NCI-H345 (cell line): Measurements from ENCODE around the gene PPP4R2.

Source experiments
- DNase-seq: peaks from one replicate; lab custom pipeline; 2025; lab: John Stamatoyannopoulos, UW

PPP4R2 gene

GRCh38 chr3:73069775-73070444 lies 73.3 kb downstream of the PPP4R2 start:
- DNase-seq: no peak

GRCh38 chr3:73070675-73071575 lies 74.3 kb downstream of the PPP4R2 start:
- no peak for DNase-seq

GRCh38 chr3:73071952-73072351 lies 75.3 kb downstream of the PPP4R2 start:
- no peak for DNase-seq

DNA sequence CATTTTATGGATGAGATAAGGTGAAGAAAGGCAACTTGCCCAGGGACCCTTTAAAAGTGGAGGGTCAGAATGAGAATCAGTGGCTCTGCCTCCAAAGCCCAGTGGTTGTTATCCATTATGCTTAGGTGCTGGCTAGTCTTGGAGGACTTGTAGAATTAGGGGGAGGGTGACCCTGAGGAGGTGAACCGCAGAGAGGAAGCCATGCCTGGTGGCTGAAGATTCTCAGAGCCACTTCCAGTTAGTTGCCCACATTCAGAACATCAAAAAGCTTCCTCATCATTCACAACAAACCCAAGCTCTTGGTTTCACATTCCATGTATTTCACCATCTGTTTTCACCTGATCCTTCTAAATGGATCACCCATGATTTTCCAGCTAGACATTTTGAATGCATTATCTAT lies 76.0 kb downstream of the PPP4R2 start:
- no peak for DNase-seq

DNA sequence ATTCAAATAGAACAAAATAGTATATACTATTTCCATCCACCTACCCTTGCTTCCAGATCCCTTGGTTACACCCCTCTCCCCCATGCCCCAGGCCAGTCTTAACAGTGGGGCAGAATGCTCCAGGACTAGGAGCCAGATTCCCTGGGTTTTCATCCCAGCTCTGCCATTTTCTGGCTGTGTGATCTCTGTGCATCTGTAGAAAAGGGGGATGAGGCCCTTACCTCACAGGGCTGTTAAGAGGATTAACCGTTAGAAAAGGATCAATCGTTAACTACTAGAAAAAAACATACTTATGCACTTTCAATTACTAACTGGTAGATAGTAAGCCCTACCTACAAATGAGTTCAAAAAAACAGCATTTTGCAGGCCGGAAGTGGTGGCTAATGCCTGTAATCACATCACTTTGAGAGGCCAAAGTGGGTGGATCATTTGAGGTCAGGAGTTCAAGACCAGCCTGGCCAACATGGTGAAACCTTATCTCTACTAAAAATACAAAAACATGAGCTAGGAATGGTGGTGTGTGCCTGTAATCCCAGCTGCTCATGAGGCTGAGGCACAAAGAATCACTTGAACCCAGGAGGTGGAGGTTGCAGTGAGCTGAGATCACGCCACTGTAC lies 76.6 kb downstream of the PPP4R2 start:
- DNase-seq: no peak

- no peak for DNase-seq
These were observed 78.2 kb downstream of the PPP4R2 start for GRCh38 chr3:73074781-73075180.

DNA sequence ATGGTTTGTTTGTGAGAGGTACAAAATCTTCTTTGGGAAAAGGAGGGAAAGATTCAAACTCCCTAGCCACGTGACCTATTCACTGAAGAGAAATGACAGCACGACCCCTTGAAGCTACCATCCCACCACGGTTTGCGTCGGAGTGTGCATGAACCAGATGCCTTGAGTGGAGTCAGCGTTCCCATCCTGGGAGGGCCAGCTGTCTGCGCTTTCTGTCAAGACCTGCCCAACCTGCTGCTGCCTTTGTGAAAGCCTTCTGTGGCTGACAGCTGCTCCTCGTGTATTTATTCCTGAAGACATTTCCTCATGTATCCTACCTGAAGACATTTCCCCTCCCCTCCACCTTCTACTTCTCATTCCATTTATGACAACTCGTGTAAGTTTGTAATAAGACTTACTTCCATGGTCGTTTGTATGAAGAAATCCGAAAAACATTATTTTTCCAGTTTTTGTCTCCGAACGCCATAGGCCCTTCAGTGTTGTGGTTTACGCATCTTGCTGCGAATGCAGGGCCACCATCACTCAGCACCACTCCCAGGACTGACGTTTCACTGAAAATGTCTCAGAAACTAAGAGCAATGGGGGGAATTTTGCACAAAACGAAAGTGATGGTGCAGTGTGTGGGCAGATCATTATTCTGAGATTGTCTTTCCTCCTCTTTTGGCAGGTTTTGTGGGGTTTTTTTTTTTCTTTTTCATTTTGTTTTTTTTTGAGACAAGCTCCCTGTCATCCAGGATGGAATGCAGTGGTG lies 83.8 kb downstream of the PPP4R2 start:
- DNase-seq: no peak

GRCh38 chr3:73081140-73081539 lies 84.5 kb downstream of the PPP4R2 start:
- DNase-seq: no peak

- DNase-seq: no peak
These were observed 87.6 kb downstream of the PPP4R2 start for GRCh38 chr3:73084170-73084569.

DNA sequence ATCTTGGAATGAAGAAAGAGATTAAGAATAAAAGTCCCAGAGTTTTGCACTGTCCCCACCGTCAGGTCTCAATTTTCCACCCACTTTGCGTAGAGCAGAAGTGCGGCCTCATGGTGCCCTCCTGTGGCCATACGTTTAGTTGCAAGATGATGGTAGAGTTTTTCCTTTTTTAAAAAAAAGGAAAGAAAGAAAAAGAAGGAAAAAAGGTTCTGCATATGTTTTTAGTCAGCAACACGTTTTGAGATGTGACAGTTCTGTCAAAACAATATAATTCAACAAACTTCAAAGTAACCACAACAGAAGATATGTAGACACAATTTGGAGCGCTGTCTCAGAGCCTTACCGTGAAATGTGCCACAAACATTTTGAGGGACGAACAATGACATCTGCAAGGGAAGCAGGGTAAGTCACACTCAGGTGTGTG lies 89.5 kb downstream of the PPP4R2 start:
- DNase-seq: peak; percentile 4

GRCh38 chr3:73094129-73094528 lies 97.5 kb downstream of the PPP4R2 start:
- no peak for DNase-seq

DNA sequence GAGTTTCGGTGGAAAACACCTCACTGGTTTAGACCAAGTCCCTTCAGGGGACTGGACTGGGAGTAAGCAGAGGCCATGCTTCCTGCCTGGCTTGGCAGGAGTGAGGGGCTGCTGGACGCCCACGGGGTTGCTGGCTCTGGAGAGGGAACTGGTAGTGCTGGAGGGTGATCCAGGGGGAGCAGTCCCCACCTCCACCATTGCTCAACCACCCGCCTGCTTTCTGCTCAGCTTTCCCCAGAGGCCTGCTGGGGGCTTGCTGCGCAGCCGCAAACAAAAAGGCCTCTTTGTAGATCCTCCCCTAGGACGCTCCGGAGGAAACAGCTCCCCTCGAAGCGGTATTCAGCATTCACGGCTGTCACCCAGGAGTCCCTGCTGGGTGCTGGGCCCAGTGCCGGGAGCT lies 98.3 kb downstream of the PPP4R2 start:
- DNase-seq: peak; percentile 46

- no peak for DNase-seq
These were observed 99.6 kb downstream of the PPP4R2 start for GRCh38 chr3:73096169-73096568.

- DNase-seq: no peak
These were observed 101.4 kb downstream of the PPP4R2 start for GRCh38 chr3:73098026-73098425.

- DNase-seq: no peak
These were observed 102.3 kb downstream of the PPP4R2 start for GRCh38 chr3:73098873-73099272.

DNA sequence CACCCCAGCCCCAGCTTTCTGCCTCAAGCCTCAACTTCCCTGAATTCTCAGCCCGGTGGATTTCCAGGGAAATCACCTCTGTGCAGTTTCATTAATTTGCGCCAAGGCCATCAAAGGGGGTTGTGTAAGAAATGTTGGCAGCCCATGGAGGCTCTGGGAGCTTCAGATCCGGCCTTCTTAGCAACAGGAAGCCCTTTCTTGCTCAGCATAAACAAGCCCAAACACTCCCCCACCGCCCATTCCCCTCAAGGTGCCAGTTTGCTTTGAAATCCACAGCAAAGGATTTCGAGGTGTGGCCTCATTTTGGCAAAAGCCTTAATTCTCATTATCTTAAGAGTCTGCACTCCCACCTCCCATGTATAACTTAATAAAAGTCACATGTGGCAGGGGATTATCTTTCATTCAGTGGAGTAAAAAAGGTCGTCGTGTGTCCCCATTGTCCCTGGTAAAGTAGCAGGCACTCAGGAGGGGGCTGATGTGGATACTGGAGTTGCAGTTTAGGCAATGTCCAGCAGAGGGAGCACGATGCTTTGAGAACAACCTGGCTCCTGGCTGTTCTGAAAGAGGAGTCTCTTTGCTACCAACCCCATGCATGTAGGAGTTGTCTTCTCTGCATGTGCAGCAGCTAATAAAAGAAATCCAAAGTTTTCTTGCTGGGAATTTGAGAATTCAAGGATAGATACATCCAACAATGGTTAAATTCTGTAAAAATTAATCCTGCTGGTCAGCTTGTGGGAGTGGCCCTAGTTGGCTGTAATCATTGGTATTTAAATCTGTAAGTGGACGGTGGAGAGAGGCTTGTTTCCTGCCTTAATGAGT lies 104.3 kb downstream of the PPP4R2 start:
- peak; percentile 78 for DNase-seq

DNA sequence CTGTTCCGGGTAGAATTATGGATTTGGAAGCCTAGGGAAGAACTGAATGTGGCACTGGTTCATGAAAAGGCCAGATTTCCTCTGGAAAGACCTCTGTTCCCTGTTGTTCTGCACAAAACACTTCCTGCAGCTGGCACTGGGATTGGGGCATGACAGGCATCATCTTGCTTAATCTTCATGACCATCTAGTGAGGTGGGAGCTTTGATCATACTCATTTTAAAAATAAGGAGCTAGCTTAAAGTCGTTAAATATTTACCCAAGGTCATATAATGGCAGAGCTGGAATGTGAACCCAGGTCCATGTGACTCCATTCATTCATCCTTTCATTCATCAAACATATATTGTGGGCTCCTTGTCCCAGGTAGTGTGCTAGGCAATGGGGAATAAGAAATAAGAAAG lies 105.3 kb downstream of the PPP4R2 start:
- no peak for DNase-seq

GRCh38 chr3:73107215-73107614 lies 110.6 kb downstream of the PPP4R2 start:
- DNase-seq: no peak

DNA sequence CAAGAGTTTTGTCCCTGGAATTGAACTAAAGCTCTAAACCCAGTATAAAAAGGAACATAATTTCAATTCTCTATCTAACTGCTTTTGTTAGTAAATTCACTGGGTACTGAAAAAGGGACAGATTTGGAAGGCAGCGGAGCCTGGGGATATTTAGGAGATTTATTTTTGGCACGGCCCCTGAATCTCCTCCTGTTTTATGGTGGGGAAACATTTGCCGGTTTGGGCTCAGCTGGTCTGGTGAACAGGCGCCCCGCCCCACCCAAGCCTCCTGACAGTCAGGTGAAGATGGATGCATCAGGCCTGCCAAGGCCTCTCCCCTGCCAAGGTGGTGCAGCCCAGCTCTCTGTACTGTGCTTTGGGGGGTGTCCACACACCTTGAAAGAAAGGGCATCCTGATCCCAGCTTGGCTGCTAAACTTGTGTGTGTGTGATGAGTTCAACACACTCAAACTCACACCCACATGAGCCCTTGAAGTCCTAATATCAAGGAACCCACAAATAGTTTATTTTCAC lies 111.1 kb downstream of the PPP4R2 start:
- DNase-seq: no peak

DNA sequence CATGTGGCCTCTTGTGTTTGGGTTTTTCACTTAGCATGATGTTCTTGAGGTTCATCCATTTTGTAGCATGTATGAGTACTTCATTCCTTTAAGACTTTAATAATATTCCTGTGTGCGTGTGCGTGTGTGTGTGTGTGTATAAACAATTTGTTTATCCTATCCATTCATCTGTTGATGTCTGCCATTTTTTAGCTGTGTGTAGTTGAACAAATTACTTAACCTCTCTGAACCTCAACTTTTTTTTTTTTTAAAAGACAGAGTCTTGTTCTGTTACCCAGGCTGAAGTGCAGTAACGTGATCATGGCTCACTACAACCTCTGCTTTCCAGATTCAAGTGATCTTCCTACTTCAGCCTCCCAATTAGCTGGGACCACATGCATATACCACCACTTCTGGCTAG lies 112.1 kb downstream of the PPP4R2 start:
- no peak for DNase-seq

DNA sequence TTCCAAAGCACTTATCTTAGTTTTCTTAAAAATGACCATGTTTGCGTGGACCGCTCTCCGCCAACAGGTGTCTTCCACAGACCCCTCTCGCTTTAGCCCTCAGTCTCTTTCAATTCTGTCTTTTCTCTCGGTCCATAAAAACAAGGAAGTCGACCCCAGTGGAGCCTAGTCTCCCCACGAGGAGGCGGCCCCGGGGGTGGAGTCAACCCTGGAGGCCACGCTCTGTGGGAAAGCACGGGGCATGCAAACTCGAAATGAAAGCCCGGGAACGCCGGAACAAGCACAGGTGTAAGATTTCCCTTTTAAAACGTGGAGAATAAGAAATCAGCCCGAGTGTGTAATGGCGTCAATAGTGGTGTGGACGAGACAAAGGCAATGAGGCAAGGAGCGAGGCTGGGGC lies 113.9 kb downstream of the PPP4R2 start:
- DNase-seq: no peak
